ENCODE results near the gene MYL4.
"Not testable (repeated sequence)": the region's sequence is repeated elsewhere in the genome, so short reads cannot be mapped to it uniquely, and the experiment has no call there.

The MYL4 gene

DNA sequence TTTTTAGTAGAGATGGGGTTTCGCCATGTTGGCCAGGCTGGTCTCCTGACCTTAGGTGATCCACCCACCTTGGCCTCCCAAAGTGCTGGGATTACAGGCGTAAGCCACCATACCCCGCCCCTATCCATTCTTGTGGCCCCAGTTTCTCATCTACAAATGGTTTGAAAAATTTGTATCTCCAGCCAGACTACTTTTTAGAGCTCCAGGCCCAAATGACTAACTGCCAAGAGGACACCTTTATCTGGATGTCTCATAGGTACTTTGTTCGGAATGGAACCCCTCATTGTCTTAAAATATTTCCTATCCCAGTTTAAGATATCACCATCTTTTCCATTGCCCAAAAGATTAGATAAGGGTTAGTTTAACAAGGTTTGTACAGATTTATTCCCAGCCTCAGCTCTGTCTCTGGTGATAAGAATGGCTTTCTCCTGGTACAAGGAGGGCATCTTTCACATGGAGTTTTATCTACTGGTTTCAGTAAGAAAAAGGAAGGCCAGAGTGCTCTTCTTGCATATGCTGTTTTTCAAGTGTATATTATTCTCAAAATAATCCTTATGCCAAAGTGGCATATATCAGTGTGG, 15.1 kb upstream of the MYL4 start:
- DNase-seq (ENCODE audit: low spot score): no peak

DNA sequence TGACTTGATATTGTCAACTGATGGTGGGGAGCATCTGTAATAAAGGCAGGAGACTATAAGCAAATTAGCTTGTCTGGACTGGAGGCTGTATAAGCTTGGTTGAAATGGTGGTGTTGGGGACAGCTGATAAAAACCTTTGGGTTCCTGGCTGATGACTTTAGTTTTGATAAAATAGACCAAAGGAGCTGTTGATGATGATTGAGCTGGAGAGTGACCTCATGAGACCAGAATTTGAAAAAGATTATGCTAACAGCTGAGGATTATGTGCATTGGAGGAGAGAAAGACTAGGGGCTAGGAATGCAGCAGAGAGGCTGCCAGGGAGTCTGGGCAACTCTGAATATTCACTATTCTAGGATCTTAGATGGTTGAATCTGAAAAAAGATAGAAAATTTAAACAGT, 11.3 kb upstream of the MYL4 start:
- peak; percentile 21 for DNase-seq (ENCODE audit: low spot score)

DNA sequence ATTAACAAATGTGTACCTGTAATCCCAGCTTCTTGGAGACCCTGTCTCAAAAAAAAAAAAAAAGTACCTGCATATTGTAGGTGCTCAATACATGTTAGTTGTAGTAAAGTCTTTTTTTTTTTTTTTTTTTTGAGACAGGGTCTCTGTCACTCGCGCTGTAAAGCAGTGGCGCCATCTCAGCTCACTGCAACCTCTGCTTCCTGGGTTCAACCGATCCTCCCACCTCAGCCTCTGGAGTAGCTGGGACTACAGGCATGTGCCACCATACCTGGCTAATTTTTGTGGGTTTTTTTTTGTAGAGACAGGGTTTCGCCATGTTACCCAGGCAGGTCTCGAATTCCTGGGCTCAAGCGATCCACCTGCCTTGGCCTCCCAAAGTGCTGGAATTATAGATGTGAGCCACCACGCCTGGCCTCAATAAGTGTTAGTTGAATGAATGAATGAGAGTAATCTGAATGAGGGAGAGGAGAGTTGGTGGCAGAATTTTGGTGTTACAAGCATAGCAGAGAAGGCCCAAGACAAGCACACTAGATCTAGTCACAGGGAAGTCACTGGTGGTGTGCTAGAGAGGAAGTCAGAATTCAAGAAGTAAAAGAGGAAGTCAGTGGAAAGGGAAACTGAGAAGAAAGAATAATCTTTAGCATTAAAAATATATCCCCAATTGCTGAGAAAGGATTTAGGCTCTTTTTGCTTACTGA, 9.4 kb upstream of the MYL4 start:
- no peak for DNase-seq (ENCODE audit: low spot score)

DNA sequence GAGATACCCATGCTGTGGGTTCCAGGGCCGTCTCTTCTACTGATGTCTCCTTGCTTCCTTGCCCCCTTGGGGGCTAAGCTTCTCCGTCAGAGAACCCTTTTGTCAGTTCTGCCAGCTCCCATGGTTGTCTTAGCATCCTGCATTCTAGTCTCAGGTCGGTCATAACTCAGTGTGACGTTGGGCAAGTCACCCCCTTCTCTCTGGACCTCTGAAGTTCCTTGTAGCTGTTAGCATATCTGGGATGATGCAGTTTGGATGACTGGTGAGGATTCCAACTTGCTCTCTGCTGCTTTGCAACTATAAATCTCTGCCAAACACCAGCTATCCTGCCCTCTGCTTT, 8.9 kb upstream of the MYL4 start:
- no peak for DNase-seq (ENCODE audit: low spot score)

DNA sequence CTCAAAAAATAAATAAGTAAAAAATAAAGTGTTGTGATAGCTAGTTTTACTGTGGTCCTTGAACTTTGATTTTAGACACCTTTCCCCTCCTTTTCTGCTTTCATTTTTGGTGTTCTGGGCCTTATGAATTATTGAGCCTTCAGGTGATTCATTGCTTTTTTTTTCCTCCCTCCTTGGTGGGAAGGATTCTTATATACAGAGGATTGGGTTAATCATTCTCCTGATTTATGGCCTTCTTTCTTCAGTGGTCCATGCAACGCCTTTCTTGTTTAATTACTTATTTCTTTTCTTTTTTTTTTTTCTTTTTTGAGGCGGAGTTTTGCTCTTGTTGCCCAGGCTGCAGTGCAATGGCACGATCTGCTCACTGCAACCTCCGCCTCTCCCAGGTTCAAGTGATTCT, 8.0 kb upstream of the MYL4 start:
- peak; percentile 84 for DNase-seq (ENCODE audit: low spot score)

DNA sequence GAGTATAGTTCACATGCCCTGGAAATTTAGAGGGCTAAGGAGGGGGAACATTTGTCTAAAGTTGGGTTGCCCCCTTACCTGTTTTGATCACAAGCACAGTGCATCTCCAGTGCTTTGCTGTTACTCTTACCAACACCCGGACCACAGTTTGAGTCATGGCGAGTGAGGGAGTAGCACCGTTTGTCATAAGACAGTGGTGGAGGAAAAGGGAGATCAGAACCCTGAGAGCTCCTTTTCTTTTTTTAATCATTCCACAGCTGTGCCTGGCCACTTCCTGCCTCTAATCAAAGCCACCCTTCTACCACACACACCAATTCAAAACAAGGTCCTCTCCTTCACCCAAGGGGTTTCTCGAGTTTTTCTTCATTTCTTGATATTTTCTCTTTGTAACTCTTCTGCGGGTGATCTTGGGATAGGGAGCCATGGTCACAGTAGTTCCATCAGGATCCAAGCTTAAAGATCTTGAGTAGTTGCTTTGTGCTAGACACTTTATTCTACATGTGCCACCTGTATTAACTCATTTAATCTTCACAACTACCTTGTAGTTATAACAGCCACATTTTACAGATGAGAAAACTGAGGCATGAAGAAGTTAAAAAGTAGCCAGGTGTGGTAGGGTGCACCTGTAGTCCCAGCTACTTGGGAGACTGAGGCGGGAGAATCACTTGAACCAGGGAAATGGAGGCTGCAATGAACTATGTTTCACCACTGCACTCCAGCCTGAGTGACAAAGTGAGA, 5.0 kb upstream of the MYL4 start:
- peak; percentile 77 for DNase-seq (ENCODE audit: low spot score)

DNA sequence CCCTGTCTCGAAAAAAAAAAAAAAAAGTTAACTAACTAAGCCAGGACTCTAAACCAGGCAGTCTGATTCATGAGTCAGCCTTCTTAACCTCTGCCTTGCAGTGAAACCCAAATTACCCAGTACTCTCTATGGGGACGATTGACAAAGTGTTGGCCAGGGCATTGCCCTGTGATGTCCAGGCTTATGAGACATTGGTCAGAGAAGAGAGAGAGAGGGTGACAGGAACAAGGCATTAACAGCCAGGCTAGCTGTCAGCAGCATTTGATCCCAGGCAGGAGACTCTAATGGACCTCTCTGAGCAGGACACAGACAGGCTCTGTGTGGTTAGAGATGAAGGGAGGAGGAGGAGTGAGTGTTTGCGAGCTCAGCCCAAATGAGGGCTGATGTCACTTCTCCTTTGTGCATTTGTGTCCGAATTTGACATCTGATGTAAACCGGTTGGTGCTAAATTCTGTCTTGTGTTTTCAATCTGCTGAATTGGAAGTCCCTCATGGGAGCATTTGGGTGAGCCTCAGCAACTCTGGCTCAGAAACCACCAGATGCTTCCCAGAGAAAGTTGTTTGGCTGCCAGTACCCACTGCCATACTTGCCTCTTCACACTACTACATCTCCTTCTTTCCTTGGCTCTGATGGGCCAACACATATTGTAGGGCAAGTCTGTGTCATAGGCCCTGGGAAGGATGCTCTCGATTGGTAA, 4.3 kb upstream of the MYL4 start:
- DNase-seq (ENCODE audit: low spot score): peak; percentile 84

DNA sequence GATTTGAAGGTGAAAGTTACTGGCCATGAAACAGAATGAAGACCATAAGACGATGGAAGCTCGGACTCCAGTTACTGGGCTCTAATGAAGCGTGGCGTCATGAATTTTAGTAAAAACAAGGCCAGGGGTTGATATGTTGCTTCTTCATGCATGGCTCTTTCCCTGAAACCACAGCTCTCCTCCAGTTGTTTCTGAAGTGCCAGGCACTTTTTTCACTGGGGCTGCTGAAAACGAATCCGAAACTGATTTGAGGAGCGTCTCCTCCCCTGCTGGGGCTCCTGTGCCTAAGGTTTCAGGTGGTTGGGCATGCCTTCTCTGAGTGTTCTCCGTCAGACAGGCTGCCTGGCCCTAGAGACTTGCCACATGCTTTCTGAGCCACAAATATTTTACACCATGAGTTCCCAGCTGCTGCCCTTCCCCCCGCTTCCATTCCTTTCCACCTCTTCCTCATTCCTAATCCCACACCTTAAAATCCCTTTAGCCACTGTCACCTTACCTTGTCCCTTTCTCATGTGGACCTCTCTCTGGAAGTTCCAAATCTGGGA, 3.7 kb upstream of the MYL4 start:
- DNase-seq (ENCODE audit: low spot score): peak; percentile 99

DNA sequence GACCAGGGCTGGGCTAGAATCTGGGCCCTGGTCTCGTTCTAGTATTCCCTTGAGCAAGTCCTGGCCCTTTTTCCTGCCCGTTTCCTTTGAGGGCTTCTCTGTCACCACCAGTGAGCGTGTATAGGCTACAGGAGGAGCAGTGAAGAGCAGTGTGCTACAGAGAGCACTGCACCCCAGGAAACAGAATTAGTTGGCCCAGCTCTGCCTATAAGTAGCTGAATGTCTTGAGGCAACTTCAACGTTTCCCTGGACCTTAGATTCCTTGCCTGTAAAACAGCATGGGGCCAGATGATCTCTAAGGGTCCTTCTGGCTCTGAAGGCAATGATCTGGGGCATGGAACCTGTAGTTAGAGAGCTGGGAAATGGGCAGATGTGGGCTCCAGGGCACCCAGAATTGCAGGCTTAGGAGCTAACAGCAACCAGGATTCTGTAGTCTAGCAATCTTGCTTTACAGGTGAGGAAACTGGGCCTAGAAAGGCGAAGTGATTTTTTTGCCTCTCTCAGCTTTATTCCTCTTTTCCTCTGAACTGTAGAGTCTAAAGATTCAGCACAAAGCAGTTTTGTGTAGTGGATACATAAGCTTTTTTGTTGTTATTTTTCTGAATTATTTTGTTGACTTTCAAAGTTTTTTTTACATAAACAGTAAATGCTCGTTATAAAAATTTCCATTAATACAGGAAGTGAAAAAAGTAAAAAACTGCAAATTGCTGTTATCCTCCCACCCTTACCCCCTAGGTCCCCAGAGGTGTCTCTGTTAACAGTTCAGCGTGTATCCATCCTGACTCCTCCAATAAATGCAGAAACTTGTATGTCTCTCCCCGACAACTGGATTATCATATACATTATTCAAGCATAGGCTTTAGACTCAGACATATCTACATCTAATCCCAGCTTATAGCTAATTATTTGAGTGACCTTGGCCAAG, 1.7 kb upstream of the MYL4 start:
- DNase-seq (ENCODE audit: low spot score): no peak

DNA sequence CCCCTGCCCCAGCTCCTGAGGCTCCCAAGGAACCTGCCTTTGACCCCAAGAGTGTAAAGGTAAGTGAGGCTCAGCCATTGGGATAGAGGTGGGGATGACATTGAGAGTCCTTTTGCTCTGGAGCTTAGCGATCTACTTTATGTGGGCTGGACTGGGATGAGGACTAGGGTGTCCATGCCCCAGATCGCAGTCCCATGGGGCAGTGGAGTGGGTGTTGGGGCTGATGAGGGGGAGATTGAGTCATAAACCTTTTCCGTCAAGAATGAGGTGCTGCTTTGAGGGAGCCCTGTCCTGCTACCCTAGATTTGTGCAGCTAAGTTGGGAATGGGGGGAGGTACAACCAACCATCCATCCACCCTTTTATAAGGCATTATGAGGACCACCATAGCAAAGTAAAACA, 351 bp downstream of the MYL4 start:
- DNase-seq (ENCODE audit: low spot score): no peak

DNA sequence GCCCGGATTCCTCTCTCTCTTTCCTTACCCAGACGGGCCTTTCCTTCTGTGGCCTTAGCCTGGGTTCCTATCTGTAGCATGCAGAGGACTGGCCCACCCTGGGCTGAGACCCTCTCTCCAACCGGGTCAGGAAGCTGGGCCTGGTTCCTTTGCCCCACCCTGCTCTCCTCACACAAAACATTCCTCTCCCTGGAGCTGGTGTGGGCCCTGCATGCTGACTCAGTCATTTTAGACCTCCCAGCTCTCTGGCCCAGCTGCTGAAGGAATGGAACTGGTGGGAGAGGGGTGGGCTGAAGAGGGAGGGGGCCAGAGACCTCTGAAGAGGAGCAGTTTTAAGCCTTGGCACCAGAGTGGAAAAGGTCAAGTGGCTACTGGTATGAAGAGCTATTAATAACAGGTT, 957 bp downstream of the MYL4 start:
- DNase-seq (ENCODE audit: low spot score): no peak

DNA sequence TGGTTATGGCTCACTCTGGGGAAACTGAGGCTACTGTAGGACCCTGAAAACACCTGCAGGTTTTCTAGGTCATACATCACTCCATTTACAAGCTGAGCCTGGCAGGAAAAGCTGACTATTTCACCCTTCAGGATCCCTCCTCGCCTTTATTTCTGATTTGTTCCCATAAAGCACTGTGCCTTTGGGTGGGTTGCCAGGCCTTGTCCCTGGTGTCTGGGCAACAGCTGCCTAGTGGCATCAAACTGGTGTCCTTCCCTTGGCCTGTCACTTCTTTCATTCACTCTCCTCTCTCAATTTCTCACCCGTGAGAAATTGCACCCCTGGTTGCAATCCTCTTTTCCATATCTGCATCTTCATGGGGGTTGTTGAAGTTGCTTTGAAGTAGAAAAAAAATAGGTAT, 1.6 kb downstream of the MYL4 start:
- no peak for DNase-seq (ENCODE audit: low spot score)

DNA sequence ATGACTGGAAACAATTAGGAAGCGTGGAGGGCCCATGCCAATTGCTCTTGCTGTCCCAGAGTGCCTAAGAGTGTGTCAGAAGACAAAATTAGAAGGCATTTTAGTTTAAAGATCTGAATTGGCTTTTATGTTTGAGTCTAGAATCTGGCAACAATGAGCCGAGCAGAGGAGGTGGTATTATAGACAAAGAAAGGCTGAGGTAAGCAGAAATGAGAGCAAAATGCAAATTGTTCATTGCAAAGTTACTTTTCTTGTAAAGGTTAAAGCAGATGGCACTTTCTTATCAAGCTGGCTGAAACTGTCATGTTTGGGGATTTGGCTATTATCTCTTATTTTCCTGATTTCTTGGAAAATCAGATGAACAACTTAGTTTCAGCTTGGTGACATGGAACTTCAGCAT, 3.3 kb downstream of the MYL4 start:
- no peak for DNase-seq (ENCODE audit: low spot score)

DNA sequence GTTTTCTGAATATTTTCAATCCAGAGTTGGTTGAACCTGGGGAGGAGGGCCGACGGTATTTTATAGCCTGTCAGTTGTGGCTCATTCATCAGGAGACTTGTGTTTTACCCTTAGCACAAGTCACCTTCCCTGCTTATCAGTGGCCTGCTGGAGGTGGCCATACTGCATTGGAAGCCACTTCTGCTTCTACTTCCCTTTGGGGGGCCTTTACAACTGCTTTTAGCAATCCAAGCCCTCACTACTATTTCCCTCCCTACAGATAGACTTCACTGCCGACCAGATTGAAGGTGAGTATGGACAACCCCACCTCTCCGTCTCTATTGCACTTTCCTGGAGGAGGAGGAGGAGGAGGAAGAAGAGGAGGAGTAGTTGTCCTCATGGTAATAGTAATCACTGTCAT, 4.4 kb downstream of the MYL4 start:
- DNase-seq (ENCODE audit: low spot score): no peak

DNA sequence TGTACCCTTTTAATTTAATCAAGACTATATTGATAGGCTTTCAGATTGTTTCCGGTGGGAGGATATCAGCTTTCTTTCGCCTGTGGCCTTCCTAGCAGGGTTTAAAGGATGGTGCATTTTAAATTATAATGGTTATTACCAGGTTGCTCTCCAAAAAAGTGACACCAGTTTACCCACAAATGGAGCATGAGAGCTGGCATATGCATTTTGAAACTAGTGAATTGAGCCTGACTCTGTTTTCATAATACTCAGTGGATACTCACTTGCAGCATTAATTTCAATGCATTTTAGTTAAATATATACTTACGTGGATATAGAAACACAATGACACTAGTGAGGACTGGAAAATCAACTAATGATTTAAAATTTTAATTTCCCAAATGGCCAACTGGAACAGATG, 5.8 kb downstream of the MYL4 start:
- DNase-seq (ENCODE audit: low spot score): no peak

DNA sequence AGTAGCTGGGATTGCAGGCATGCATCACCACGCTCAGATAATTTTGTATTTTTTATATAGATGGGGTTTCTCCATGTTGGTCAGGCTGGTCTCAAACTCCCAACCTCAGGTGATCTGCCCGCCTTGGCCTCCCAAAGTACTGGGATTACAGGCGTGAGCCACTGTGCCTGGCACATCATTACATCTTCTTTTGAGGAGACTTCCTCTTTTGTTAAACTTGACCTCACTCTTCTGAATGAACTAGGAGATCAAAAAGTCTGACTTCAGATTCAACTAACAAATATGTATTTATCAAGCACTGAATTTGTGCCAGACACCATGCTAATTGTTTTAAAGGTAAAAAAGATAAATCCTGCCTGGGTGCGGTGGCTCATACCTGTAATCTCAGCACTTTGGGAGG, 7.7 kb downstream of the MYL4 start:
- DNase-seq (ENCODE audit: low spot score): not testable (repeated sequence)

DNA sequence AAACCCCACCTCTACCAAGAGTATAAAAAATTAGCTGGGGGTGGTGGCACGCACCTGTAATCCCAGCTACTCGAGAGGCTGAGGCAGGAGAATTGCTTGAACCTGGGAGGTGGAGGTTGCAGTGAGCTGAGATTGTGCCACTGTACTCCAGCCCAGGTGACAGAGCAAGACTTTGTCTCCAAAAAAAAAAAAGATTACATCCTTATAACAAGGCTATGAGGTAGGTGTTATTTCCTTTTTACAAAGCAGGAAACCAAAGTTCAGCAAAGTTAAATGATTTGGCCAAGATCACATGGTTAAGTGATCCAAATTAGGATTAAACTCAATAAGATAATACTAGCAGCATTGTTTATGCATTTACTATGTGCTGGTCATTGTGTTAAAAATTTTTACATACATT, 8.1 kb downstream of the MYL4 start:
- not testable (repeated sequence) for DNase-seq (ENCODE audit: low spot score)

DNA sequence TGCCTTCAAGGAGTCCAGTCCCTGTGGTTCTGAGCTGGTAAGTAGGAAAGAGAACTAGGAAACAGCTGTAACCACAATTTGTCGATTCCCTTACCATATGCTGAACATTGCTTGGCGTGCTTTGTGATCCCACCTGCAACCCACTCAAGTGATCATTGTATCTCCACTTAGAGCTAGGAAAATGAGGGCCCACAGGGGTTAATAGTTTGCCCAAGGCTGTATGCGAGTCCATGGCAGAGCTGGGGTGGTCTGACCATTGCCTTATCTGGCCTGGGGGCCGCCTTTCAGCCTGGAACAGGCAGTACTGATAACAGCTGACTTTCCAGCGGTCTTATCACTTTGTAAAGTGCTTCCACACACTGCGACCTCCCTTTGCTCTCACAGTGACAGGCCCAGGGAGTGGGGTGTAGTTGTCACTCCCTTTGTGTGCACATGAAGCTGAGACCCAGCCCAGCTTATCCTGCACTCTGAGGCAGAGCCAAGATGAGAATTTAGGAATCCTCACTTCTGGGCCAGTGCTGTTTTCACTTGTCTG, 9.8 kb downstream of the MYL4 start:
- DNase-seq (ENCODE audit: low spot score): no peak

DNA sequence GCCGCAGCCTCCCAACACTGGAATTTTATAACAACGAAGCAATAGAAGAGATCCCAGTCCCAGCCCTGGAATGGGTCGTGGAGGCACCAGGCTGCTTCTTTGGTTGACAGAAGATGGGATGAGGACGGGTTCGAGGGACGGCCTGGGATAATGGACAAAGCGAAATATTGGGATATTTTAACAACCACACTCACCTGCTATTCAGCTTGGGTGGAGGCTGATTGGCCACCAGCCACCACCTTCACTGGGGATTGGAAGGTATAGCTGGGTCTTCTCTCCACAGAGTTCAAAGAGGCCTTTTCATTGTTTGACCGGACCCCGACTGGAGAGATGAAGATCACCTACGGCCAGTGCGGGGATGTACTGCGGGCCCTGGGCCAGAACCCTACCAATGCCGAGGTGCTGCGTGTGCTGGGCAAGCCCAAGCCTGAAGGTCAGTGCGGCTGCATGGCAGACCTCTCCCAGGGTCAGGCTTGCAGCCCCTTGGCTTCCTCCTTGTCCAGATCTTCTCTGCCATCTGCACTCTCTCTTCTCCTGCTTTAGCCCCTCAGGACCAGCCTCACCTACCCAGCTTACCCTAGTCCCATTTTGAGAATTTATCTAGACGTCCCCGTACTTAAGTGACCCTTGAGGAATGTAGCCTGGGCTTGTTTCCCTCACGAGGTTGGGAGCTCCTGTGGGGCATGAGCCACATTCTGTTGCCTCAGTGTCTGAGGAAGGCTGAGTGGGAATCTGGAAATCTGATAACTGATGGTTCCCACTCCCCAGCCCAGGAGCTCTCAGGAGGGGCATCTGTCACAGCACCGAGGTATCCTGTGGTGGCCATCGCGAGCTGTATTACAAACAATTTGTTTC, 10.7 kb downstream of the MYL4 start:
- no peak for DNase-seq (ENCODE audit: low spot score)

DNA sequence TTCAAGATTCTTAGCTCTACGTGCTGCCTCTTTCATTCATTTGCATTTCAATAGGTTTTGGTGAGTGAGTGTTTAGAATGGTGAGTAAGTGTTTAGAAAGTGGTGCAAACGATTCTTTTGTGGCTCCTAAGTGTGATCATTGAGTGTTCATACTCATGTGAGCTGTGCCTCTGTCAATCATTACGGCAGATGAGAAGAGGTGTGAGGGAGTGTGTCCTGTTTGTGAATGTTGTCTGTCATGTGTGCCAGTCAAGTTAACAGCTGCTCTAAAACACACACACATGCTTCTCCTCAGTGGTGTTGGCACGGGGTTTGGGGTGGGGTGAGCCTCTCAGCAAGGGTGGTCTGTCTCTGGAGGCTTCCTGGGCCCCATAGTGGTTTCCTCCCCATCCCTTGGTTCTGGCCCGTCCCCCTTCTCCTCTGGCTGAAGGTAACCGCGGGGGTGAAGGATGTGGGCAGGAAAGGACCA, 11.4 kb downstream of the MYL4 start:
- DNase-seq (ENCODE audit: low spot score): peak; percentile 65

Data from kidney tubule cell (primary cell).